GM18526 (cell line): ENCODE data around the gene AGPAT4.

Experiments
- POLR2A ChIP-seq: IDR thresholded peaks from 3 replicates; pipeline ENCODE4 v1.6.1; 2011; ENCODE audit not compliant: insufficient read length; ENCODE audit errors: extremely low read depth

AGPAT4 gene

GRCh38 chr6:161238500-161238899, 35.4 kb downstream of the AGPAT4 start:
- TF ChIP-seq POLR2A = no peak

GRCh38 chr6:161238081-161238480, 35.8 kb downstream of the AGPAT4 start:
- no peak for TF ChIP-seq POLR2A

- no peak for TF ChIP-seq POLR2A
These were observed 36.7 kb downstream of the AGPAT4 start for GRCh38 chr6:161237176-161237575.

GRCh38 chr6:161235776-161236633, 37.9 kb downstream of the AGPAT4 start:
- no peak for TF ChIP-seq POLR2A

- TF ChIP-seq POLR2A = no peak
These were observed 39.7 kb downstream of the AGPAT4 start for GRCh38 chr6:161233986-161234661.

GRCh38 chr6:161232467-161232866, 41.4 kb downstream of the AGPAT4 start:
- no peak for TF ChIP-seq POLR2A

GRCh38 chr6:161232010-161232409, 41.9 kb downstream of the AGPAT4 start:
- TF ChIP-seq POLR2A = no peak

GRCh38 chr6:161230339-161230738, 43.5 kb downstream of the AGPAT4 start:
- no peak for TF ChIP-seq POLR2A

GRCh38 chr6:161228921-161229591, 44.8 kb downstream of the AGPAT4 start:
- no peak for TF ChIP-seq POLR2A

- TF ChIP-seq POLR2A = no peak
These were observed 45.8 kb downstream of the AGPAT4 start for GRCh38 chr6:161228096-161228495.

GRCh38 chr6:161227004-161227960, 46.6 kb downstream of the AGPAT4 start:
- TF ChIP-seq POLR2A = no peak

GRCh38 chr6:161226009-161226964, 47.6 kb downstream of the AGPAT4 start:
- no peak for TF ChIP-seq POLR2A

- TF ChIP-seq POLR2A = no peak
These were observed 48.2 kb downstream of the AGPAT4 start for GRCh38 chr6:161225681-161226008.

GRCh38 chr6:161223646-161224045, 50.2 kb downstream of the AGPAT4 start:
- TF ChIP-seq POLR2A = no peak
